ENCODE measurements around the gene TRIM8.
A peak's percentile ranks its signal among the peaks of the same experiment; 100 is the strongest.

Gene TRIM8

DNA sequence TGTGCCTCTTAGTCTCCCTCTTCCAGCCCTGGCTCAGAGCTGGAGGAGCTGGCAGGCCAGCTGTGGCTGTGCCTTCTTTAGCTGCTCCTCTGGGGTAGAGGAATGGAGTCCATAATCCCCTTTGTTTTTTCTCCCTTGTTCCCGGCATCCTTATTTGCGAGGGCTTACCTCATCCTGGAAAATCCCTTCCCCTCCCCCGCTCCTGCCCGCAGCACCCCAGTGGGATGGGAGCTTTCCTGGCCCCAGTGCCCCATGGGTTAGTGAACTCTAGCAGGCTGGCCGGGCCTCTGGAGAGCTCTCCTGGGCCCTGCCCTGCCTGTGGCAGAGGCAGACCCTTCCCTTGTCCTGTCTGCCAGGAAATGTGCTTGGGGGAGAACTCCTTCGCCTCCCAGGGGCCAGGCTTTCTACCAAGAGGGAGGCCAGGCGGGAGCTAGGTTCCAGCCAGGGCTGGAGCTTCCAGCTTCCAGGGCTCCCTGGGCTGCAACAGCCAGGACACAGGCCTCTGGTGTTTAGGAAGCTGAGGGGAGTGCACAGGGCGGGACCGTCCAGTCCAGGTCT, 16.5 kb upstream of the TRIM8 start:
- Histone ChIP-seq H3K4me1 (peaks cover 74% of the 10 kb centered on the region), H3K27me3 (no peaks in the 10 kb centered on the region), H3K4me3 (ENCODE audit: low read depth, low read length) (no peak overlapping the region; the same call in 1 of the 2 replicates), H3K36me3 (no peaks in the 10 kb centered on the region), H3K9me3 (no peaks in the 10 kb centered on the region)
- TF ChIP-seq, protein P1, sequence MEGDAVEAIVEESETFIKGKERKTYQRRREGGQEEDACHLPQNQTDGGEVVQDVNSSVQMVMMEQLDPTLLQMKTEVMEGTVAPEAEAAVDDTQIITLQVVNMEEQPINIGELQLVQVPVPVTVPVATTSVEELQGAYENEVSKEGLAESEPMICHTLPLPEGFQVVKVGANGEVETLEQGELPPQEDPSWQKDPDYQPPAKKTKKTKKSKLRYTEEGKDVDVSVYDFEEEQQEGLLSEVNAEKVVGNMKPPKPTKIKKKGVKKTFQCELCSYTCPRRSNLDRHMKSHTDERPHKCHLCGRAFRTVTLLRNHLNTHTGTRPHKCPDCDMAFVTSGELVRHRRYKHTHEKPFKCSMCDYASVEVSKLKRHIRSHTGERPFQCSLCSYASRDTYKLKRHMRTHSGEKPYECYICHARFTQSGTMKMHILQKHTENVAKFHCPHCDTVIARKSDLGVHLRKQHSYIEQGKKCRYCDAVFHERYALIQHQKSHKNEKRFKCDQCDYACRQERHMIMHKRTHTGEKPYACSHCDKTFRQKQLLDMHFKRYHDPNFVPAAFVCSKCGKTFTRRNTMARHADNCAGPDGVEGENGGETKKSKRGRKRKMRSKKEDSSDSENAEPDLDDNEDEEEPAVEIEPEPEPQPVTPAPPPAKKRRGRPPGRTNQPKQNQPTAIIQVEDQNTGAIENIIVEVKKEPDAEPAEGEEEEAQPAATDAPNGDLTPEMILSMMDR (IDR thresholded peaks at IDR 0.05; ENCODE audit: low read depth, low read length): no peak
- DNase-seq: peak; percentile 40

DNA sequence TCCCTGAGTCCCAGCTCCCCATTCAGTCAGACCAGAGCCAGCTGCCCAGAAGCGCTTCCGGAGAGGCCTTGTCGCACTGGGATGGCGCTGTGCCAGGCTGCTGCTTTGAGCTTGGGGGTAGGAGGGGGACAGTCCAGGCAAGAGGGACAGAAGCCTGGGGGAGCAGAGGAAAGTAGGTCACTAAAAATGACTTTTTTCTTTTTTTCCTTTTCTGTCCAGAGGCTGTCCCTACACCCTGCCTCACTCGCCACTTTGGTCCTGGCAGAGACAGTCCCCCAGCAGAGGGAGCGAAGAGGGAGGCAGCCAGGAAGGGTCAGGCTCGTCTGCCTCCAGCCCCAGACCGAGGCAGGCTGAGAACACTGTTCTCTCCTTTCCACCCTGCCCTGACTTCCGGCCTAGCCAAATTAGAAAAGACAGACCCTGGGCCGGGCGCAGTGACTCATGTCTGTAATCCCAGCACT, 15.8 kb upstream of the TRIM8 start:
- Histone ChIP-seq H3K27me3 (no peaks in the 10 kb centered on the region), H3K4me3 (ENCODE audit: low read depth, low read length) (no peak overlapping the region), H3K36me3 (no peaks in the 10 kb centered on the region), H3K9me3 (no peaks in the 10 kb centered on the region), H3K4me1 (peaks cover 74% of the 10 kb centered on the region)
- peak; percentile 87 for DNase-seq
- TF ChIP-seq, protein P1 (IDR thresholded peaks at IDR 0.05; ENCODE audit: low read depth, low read length): peak; percentile 48

DNA sequence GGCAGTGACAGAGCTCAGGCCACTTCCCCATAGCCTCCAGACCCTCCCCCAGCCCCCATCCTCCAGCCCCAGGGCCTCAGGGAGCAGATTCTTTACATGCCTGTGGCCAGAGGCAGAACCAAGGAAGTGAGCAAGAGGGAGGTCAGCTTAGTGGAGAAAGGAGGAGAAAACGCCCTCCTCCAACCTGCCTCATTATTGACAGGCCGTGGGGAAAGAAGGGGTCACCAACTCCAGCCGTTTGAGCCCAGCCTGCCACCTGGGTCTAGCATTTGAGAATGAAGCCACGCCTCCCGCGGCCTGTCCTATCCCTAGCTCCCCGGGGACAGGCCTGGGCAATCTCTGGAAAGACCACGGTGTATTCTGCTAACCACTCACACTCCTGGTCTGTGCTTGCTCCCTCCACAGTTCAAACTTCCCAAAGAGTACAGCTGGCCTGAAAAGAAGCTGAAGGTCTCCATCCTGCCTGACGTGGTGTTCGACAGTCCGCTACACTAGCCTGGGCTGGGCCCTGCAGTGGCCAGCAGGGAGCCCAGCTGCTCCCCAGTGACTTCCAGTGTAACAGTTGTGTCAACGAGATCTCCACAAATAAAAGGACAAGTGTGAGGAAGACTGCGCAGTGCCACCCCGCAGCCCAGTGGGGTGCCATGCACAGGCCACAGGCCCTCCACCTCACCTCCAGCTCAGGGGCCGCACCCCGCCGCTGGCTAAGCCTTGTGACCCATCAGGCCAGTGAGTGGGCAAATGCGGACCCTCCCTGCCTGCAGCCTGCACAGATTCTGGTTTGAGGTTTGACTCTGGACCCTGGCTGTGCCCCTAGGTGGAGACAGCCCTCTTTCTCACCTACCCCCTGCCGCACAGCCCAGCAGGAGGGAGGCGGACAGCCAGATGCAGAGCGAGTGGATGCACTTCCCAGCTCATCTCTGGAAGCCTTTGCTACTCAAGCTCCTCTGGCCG, 14.3 kb upstream of the TRIM8 start:
- DNase-seq: peak; percentile 85

DNA sequence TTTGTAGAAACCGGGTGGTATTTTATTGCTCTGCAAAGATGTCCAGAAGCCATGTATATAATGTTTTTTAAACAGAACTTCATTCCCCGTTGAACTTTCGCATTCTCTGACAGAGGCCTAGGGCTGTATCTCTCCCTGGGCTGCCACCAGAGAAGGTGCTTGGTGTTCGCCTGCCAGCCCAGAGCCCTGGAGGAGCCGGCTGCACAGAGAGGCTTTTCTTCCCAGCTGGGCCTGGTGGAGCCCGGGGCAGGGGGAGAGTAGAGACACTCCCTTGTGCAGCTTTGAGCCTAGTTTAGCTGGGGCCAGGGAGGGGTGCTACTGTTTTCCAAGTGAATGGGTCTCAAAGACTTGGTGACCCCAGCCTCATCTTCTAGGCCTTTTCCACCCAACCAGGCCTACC, 13.6 kb upstream of the TRIM8 start:
- peaks cover 56% of the 10 kb centered on the region for H3K4me1 ChIP-seq
- no peaks in the 10 kb centered on the region for H3K36me3 ChIP-seq
- H3K27me3 ChIP-seq: no peaks in the 10 kb centered on the region
- DNase-seq: no peak
- H3K4me3 ChIP-seq (ENCODE audit: low read depth, low read length): no peak overlapping the region
- TF ChIP-seq, protein P1 (IDR thresholded peaks at IDR 0.05; ENCODE audit: low read depth, low read length): no peak
- no peaks in the 10 kb centered on the region for H3K9me3 ChIP-seq

More for the DNA sequence above, 14.3 kb upstream of the TRIM8 start:
- TF ChIP-seq, protein P1 (IDR thresholded peaks at IDR 0.05; ENCODE audit: low read depth, low read length): no peak
- Histone ChIP-seq H3K36me3 (no peaks in the 10 kb centered on the region), H3K27me3 (no peaks in the 10 kb centered on the region), H3K4me3 (ENCODE audit: low read depth, low read length) (no peak overlapping the region), H3K9me3 (no peaks in the 10 kb centered on the region), H3K4me1 (peaks cover 63% of the 10 kb centered on the region)

DNA sequence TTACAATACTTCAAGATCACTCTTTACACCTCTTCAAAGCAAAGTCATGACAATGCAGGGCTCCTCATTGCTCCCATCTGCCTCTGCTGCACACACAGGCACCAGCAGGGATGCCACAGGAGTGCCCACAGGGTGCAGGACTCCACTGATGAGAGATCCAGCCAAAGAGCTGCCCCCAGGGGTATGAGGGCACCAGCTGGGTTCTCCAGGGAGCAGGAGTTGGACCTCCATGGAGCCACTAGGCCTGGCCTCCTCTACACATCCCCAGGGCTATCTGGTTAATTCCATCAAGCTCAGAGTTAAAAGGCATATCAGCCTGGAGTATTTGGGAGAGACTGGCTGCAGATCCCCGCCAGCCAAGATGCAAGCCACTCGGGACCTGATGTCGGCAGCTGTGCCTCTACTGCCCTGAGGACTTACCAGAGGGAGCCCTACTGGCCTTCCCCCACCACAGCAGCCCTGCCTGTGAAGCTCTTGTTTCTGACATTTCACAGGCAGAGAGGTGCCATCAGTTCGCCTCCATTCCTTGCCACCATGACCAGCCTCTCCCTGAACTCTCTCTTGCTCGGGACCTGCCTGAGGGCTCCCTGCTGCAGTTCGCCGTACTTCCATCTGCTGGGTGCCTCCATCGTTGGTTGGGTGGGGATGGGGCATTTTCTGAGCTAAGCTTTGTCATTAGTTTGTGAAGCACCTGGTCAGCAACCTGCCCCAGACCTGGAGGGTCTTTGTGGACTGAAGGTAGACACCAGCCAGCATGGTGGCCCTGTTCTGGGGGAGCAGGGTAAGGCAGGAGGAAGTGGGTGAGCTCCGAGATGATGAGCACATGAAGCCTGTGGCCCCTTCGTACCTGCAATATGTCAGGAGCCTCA, 12.5 kb upstream of the TRIM8 start:
- TF ChIP-seq, protein P1 (IDR thresholded peaks at IDR 0.05; ENCODE audit: low read depth, low read length): no peak
- Histone ChIP-seq H3K4me1 (peaks cover 45% of the 10 kb centered on the region), H3K9me3 (no peaks in the 10 kb centered on the region), H3K4me3 (ENCODE audit: low read depth, low read length) (no peak overlapping the region), H3K27me3 (no peaks in the 10 kb centered on the region), H3K36me3 (no peaks in the 10 kb centered on the region)
- no peak for DNase-seq

Measured in BE2C (cell line).